GM21737 (cell line): ENCODE results near the gene TMEM115.

Experiments used
- ATAC-seq: cut with Tn5 transposase; IDR thresholded peaks from one replicate; pipeline ENCODE4 v1.9.1; 2021; ENCODE audit warnings: mild to moderate bottlenecking, moderate library complexity; ENCODE audit not compliant: unreplicated experiment

The TMEM115 gene

GRCh38 chr3:50334339-50335075, 24.8 kb downstream of the TMEM115 start:
- ATAC-seq: no peak

GRCh38 chr3:50333744-50334328, 25.5 kb downstream of the TMEM115 start:
- no peak for ATAC-seq

GRCh38 chr3:50331364-50331907, 27.9 kb downstream of the TMEM115 start:
- no peak for ATAC-seq

- no peak for ATAC-seq
These were observed 29.0 kb downstream of the TMEM115 start for GRCh38 chr3:50330330-50330729.

GRCh38 chr3:50327943-50328691, 31.2 kb downstream of the TMEM115 start, which contains the start of gene TUSC2:
TUSC2 (minus strand) TSS chr3:50328223; CDS start chr3:50328099, 124 bp downstream.
- ATAC-seq: peak; percentile 75

DNA sequence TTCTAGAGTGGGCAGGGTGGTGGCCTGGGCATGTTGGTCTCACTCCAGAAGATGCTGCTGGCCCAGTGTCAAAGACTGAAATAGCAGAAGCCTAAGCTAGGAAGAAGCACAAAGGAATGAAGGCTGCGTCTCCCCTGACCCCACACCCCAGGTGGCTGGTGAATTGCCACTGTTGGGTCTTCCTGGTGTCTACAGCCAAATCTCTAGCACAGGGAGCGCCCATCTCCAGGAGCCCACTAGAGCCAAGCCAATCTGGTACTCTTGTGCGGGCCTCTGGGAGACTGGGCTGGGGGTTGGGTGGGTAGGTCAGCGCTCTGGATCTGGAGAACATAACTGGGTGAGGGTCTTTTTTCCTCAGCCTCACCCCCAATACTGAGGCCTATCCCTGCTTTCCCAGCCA, 32.2 kb downstream of the TMEM115 start:
- ATAC-seq: no peak

- no peak for ATAC-seq
These were observed 33.2 kb downstream of the TMEM115 start for GRCh38 chr3:50326182-50326541.

- no peak for ATAC-seq
These were observed 33.7 kb downstream of the TMEM115 start for GRCh38 chr3:50325497-50326181.

GRCh38 chr3:50325113-50325480, 34.2 kb downstream of the TMEM115 start:
- ATAC-seq: no peak

DNA sequence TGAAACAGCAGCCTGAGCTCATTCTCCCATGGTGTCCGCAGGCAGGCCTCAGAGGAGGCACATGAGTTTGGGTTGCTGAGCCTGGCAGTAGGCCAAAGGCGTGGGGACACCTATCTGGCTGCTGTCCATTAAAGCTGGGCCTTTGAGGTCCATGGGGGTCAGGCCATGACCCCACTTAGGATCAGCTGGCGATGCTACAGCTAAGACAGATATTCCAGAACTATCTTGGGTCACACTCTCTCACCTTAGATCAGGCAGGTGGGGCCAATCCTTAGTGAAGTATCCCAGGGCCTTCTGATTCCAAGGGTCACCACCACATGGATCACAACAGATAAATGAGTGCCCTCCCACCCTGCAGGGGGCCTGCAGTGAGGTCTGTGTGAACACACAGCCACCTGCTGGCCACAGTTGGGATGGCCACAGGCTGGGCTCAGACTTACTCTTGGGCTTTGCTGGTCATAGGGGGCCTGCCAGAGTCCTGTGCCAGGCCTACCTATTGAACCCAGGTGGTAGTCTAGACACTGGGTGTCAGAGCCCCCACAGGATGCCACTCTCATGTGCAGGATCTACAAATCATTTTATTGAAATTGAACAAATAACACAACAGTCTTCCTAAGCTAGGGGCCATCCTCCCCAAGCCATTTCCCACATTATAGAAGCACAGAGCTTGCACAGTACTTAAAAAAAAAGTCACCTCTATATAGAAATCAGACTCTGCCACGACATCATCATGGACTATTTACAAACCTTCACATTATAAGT, 34.8 kb downstream of the TMEM115 start:
- no peak for ATAC-seq

GRCh38 chr3:50323614-50324199, 35.6 kb downstream of the TMEM115 start:
- ATAC-seq: no peak

DNA sequence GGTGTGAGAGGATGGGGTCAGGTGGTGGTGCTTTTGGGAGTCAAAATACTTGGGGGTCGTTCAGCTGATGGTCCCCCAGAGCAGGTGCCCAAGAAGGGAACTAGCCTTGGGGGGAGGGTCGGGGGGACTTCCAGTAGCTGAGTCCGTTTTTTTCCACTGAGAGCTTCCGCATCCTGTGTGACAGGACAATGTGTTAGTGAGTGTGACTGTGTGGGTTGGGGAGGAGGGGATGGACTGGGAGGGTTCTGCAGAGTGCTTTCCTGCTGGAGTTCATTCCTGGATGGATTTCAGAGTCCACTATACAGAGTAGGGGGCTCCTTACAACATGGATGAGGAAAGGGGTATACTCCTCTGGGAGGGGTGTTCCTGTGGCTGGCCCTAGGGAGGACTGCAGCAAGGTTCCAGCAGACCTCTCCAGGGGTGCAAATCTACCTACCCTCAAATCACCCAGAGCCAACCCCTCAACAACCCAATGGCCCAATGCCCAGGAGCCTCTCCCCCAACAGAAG, 36.2 kb downstream of the TMEM115 start:
- no peak for ATAC-seq

GRCh38 chr3:50322386-50323091, 36.8 kb downstream of the TMEM115 start, which contains the start of gene HYAL2:
HYAL2 (minus strand) TSS chr3:50322745; CDS start chr3:50320489, 2,256 bp downstream.
- ATAC-seq: no peak

DNA sequence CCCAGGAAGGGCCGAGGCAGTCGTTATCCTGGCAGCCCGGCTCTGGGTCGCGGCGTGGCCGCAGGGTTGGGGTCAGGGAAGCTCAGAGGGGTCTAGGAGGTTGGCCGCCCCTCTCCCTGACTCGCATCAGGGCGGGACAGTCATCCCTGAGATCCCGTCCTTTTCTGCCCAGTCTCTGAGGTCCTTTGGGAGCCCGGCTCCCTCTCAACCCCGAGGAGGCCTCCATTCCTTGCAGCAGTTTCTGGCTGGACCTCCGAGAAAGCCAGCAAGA, 37.3 kb downstream of the TMEM115 start:
- ATAC-seq: no peak

DNA sequence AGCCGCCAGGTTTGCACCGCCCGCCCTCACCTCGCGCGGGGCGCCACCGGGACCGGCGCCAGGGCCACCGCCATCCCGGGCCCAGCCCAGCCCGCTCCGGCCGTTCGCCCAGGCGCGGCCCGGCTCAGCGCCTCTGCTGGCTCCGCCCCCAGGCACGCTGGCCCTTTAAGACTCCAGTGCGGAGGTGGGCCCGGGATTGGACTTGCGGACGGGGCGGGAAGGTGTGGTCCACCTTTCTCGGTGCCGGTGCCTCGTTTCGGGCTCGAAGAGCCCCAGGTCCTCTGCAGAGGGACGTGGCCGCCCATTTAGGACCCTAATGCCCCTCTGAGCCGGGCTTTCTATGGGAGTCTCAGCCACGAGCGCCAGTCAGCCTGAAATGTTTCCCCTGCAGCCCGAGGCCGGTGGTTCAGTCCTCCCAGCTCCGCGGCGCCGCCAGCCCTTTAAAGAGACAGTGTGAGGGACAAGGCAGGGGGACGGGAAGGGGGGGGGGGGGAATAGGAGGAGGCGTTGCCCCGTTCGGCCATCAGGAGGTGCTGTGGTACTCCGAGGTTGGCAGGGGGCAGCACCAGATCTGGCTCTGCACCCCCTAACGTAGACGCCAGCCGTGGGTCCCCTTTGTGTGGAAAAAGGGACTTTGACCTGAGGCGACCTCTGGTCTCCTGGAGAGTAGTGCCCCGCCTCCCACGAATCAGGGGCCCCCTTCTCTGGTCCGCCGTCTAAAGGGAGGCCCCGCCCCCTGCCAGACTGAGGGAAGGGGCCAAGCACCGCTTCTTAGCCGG, 37.8 kb downstream of the TMEM115 start:
- ATAC-seq: peak; percentile 65

- ATAC-seq: peak; percentile 45
These were observed 38.4 kb downstream of the TMEM115 start for GRCh38 chr3:50320853-50321335.

DNA sequence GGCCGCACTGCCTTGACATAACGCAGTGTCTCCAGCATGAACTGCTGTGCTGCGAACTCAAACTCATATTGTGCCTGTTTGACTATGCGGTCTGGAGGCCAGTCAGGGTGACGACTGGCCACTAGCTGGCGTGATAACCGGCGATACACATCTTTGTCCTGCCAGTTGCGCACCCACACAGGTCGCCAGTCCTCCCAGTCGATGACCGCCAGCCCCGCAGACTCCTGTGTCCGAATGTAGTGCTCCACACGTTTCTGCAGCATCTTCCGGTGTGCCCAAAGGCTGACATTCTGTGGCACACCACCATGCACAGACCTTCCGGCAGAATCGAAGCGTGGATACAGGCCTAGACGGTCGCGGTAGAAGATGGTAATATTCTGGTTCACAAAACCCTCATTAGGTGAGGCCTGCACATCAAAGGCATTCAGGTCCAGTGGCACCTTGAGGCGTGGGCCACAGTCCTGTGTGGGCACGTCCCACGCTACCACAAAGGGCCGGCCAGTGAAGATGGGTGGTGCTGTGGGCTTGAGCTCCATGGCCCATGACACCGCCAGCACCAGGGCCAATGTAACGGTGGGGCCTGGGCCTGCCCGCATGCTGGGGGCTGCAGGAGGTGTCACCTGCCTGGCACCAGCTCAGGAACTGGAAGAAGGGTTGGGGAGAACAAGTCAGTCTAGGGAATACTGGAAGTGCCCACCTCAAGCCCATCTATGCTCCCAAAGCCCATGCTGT, 39.3 kb downstream of the TMEM115 start:
- no peak for ATAC-seq
